B cell (primary cell): ENCODE measurements around the gene ZMYND10. TPM values are rescaled to one million over a fixed set of nuclear protein-coding genes. Genes with fewer than 3 reads are reported as not detected.

Experiments used
- ATAC-seq: fragments of 200-7000 bp; cut with Tn5 transposase; one replicate; pipeline ENCODE4 v1.10.0; 2021; ENCODE audit warnings: low read depth, mild to moderate bottlenecking, moderate number of reproducible peaks, moderate library complexity
- CTCF ChIA-PET: fragments of 350-600 bp; sonication (Branson Sonifier 250); formaldehyde crosslinking; loops from one replicate; lab custom pipeline; 2021; ENCODE audit warnings: antibody characterized with exemption, inconsistent platforms; lab: Charles Lee
- POLR2A ChIA-PET: fragments of 350-600 bp; sonication (Branson Sonifier 250); formaldehyde crosslinking; loops from one replicate; lab custom pipeline; 2021; ENCODE audit warnings: antibody characterized with exemption; lab: Charles Lee
- DNase-seq: peaks from one replicate; pipeline ENCODE4 v3.0.0; 2013
- H2AFZ ChIP-seq: 2 replicates; pipeline ENCODE4 v1.6.1; 2012; ENCODE audit warnings: mild to moderate bottlenecking, low read depth, low read length; ENCODE audit not compliant: insufficient read depth, poor library complexity, severe bottlenecking
- H3K27ac ChIP-seq, 2 donors: 1 replicate in 1 of 2; 2 replicates in 1 of 2; pipeline ENCODE4 v1.5.1; 2012 to 2013; ENCODE audit warnings: low read length in 2 of 2, mild to moderate bottlenecking in 2 of 2, moderate library complexity in 1 of 2
- H3K27me3 ChIP-seq, 4 experiments: fragments of 200-600 bp in 1 of 4; sonication (generic) in 1 of 4; replicated peaks in 1 of 4; 1 replicate in 2 of 4; 2 replicates in 2 of 4; pipeline versions ENCODE4 v1.6.1 to v1.7.0; 2013 to 2016; ENCODE audit warnings: low read length in 3 of 4, mild to moderate bottlenecking in 2 of 4, mixed read lengths in 1 of 4, moderate library complexity in 1 of 4; ENCODE audit not compliant: insufficient read depth in 4 of 4, control insufficient read depth in 3 of 4; ENCODE audit errors: control extremely low read depth in 1 of 4
- H3K36me3 ChIP-seq, 2 experiments: replicated peaks in 1 of 2; 1 replicate in 1 of 2; 2 replicates in 1 of 2; pipeline versions ENCODE4 v1.6.1 to v1.7.1; 2013; ENCODE audit warnings: low read length in 1 of 2; ENCODE audit not compliant: insufficient read depth in 2 of 2, control insufficient read depth in 1 of 2; ENCODE audit errors: control extremely low read depth in 1 of 2, extremely low read depth in 1 of 2
- H3K4me1 ChIP-seq, 2 donors: fragments of 200-600 bp in 1 of 2; sonication (generic) in 1 of 2; 1 replicate in 1 of 2; 2 replicates in 1 of 2; pipeline versions ENCODE4 v1.5.1 to v1.6.1; 2013 to 2017; ENCODE audit warnings: low read length in 2 of 2; ENCODE audit not compliant: control insufficient read depth in 2 of 2, insufficient read depth in 2 of 2
- H3K4me2 ChIP-seq: replicated peaks from 2 replicates; pipeline ENCODE3; 2012; ENCODE audit warnings: mild to moderate bottlenecking, low read depth, low read length; ENCODE audit not compliant: poor library complexity, severe bottlenecking
- H3K4me3 ChIP-seq, 5 experiments: fragments of 200-600 bp in 1 of 5; sonication (generic) in 1 of 5; 1 replicate in 3 of 5; 2 replicates in 2 of 5; pipeline versions ENCODE4 v1.5.1 to v1.7.0; 2011 to 2016; ENCODE audit warnings: low read length in 4 of 5, mild to moderate bottlenecking in 4 of 5, low read depth in 2 of 5, control low read depth in 1 of 5, moderate library complexity in 1 of 5; ENCODE audit not compliant: insufficient read depth in 1 of 5; ENCODE audit errors: control extremely low read depth in 1 of 5, extremely low read depth in 1 of 5
- H3K79me2 ChIP-seq: fragments of 200-600 bp; sonication (generic); one replicate; pipeline ENCODE4 v1.6.0; 2016; ENCODE audit warnings: low read length; ENCODE audit not compliant: control insufficient read depth, insufficient read depth
- H3K9ac ChIP-seq: fragments of 200-600 bp; sonication (generic); 2 replicates; pipeline ENCODE4 v1.6.1; 2017; ENCODE audit warnings: mild to moderate bottlenecking, low read length, moderate library complexity
- H3K9me3 ChIP-seq, 3 donors: one replicate each; pipeline versions ENCODE4 v1.6.1 to v1.7.1; 2013; ENCODE audit warnings: low read length in 2 of 3; ENCODE audit not compliant: control insufficient read depth in 2 of 3, insufficient read depth in 1 of 3; ENCODE audit errors: control extremely low read depth in 1 of 3
- H4K20me1 ChIP-seq: 2 replicates; pipeline ENCODE4 v1.6.0; 2012; ENCODE audit warnings: mild to moderate bottlenecking, low read length; ENCODE audit not compliant: insufficient read depth, control insufficient read depth, poor library complexity, severe bottlenecking
- H3K27ac Mint-ChIP-seq: one replicate; pipeline ENCODE4 v1.8.0; 2021; ENCODE audit warnings: mixed read lengths
- H3K27me3 Mint-ChIP-seq: one replicate; pipeline ENCODE4 v1.8.0; 2021; ENCODE audit warnings: mixed read lengths
- H3K4me1 Mint-ChIP-seq: one replicate; pipeline ENCODE4 v1.8.0; 2021; ENCODE audit warnings: mixed read lengths
- H3K4me3 Mint-ChIP-seq: one replicate; pipeline ENCODE4 v1.8.0; 2021; ENCODE audit warnings: mixed read lengths
- H3K9me3 Mint-ChIP-seq: one replicate; pipeline ENCODE4 v1.8.0; 2022; ENCODE audit warnings: mixed read lengths; ENCODE audit not compliant: insufficient read depth
- EZH2 ChIP-seq: IDR thresholded peaks from 2 replicates; pipeline ENCODE4 v1.6.1; 2012; ENCODE audit warnings: borderline replicate concordance, low read depth, mild to moderate bottlenecking, moderate library complexity, low read length; ENCODE audit not compliant: insufficient read depth, poor library complexity, severe bottlenecking
- WGBS: methylation state at CpG from one replicate; pipeline ENCODE4 v1.1.5; 2013; ENCODE audit warnings: missing lambda C conversion rate; ENCODE audit not compliant: insufficient coverage; 5-methylcytosine and 5-hydroxymethylcytosine counted together
- intact Hi-C: fragments of 100-400 bp; cut with micrococcal nuclease; formaldehyde crosslinking; loops from one replicate; pipeline ENCODE4 v1.10.0; 2022
- polyA plus RNA-seq: library from polyadenylated mRNA; depleted of rRNA; stranded (reverse); fragments of >200 nt; gene quantifications from 2 replicates; pipeline ENCODE4 v1.2.3, GENCODE V29; 2012
- total RNA-seq, 2 donors: library from RNA; stranded (reverse); fragments of 120-200 nt in 1 of 2; gene quantifications; 1 replicate in 1 of 2; 2 replicates in 1 of 2; pipeline versions ENCODE4 v1.2.3 to v1.2.4, GENCODE V29; 2013 to 2022
- TF ChIP-seq, protein P1 (sequence below): fragments of 200-600 bp; IDR thresholded peaks from one replicate; pipeline ENCODE4 v1.8.0; 2022; ENCODE audit warnings: antibody characterized with exemption, mild to moderate bottlenecking

The ZMYND10 gene
- total and polyA plus RNA-seq, 2 donors (not counting 1 experiment from before 2014, with no cell fraction given), result 1.8 to 2.4 TPM

DNA sequence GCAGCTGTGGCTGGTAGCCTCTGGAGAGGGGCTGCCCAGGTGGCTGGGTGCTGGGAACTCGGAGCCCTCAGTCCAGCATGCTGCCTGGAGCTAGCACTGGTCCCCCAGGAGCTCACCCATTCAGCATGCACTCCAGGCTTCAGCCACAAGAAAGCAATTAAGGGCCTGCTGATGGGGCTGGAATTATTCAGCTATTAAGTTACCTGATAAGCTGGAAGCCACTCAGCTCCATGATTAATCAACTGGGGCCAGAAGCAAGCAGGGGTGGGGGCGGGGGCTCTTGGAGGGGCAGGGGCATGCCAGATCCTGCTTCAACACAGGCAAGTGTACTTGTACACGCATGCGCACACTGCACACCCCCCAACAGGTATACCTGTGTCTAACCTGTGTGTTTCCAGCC lies 35.9 kb upstream of the ZMYND10 start:
- Mint-ChIP-seq H3K4me3 (no peak overlapping the region), H3K27me3 (peaks cover 9% of the 10 kb centered on the region), H3K9me3 (no peaks in the 10 kb centered on the region), H3K27ac (no peak overlapping the region), H3K4me1 (no peaks in the 10 kb centered on the region)
- TF ChIP-seq, protein P1, sequence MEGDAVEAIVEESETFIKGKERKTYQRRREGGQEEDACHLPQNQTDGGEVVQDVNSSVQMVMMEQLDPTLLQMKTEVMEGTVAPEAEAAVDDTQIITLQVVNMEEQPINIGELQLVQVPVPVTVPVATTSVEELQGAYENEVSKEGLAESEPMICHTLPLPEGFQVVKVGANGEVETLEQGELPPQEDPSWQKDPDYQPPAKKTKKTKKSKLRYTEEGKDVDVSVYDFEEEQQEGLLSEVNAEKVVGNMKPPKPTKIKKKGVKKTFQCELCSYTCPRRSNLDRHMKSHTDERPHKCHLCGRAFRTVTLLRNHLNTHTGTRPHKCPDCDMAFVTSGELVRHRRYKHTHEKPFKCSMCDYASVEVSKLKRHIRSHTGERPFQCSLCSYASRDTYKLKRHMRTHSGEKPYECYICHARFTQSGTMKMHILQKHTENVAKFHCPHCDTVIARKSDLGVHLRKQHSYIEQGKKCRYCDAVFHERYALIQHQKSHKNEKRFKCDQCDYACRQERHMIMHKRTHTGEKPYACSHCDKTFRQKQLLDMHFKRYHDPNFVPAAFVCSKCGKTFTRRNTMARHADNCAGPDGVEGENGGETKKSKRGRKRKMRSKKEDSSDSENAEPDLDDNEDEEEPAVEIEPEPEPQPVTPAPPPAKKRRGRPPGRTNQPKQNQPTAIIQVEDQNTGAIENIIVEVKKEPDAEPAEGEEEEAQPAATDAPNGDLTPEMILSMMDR, result no peak
- TF ChIP-seq EZH2, result no peak
- Histone ChIP-seq H3K4me3 (no peak overlapping the region), H3K27ac (no peak overlapping the region), H4K20me1 (no peaks in the 10 kb centered on the region), H2AFZ (no peak overlapping the region), H3K4me1 (no peaks in the 10 kb centered on the region), H3K79me2 (no peaks in the 10 kb centered on the region), H3K9me3 (no peaks in the 10 kb centered on the region), H3K4me2 (no peak overlapping the region), H3K27me3 (no peaks in the 10 kb centered on the region), H3K9ac (no peak overlapping the region), H3K36me3 (no peaks in the 10 kb centered on the region)
- DNase-seq (no peak), ATAC-seq (no peak)
- ChIA-PET POLR2A (no interaction called here), CTCF (interaction anchor here (0.9 kb wide), 1 partner anchor 161 kb away, joined by 3 read pairs; no protein-coding TSS in a partner anchor)
- intact Hi-C loops, result no loop called here
- 69% methylated on average over 4 of the region's 4 CpGs for WGBS

DNA sequence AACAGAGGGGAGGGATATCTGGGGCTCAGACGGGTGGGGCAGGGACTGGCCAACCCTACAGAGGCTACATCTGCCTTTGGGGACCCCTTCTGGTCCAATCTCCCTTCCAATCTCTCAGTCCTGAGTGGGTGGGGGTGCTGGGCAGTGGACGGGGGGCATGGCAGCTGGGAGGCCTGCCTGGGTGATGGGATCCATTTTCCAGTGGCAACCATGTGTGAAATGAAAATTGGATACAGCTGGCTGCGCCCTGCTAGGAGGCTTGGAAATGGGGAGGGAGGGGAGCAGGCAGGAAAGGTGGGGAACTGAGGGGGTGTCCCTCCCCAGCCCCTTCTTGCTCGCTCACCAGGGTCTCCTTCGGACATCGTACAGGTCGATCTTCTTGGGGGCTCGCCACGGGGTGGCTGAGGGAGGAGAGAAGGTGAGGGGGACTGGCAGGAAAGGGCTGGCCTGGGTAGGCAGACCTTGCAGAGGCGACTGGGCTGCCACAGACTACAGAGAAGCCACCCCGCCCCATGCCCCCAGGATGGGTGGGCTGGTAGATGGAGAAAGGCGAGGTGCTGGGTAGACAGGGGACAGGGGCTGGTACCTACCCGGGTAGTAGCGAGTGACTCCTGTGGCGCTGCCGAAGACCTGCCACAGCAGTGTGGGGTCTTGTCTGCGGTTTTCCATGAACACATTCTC lies 35.0 kb upstream of the ZMYND10 start:
- no peak overlapping the region for H3K4me3 Mint-ChIP-seq
- peaks cover 9% of the 10 kb centered on the region for H3K27me3 Mint-ChIP-seq
- H3K4me1 Mint-ChIP-seq, result no peaks in the 10 kb centered on the region
- ChIA-PET CTCF (no interaction called here), POLR2A (no interaction called here)
- Histone ChIP-seq H3K27ac (no peak overlapping the region), H3K4me3 (no peak overlapping the region), H3K4me2 (no peak overlapping the region), H2AFZ (no peak overlapping the region), H3K79me2 (no peaks in the 10 kb centered on the region), H3K4me1 (no peaks in the 10 kb centered on the region), H4K20me1 (no peaks in the 10 kb centered on the region), H3K36me3 (no peaks in the 10 kb centered on the region), H3K9me3 (no peaks in the 10 kb centered on the region), H3K9ac (no peak overlapping the region), H3K27me3 (no peaks in the 10 kb centered on the region)
- WGBS, result 93% methylated on average over 16 of the region's 17 CpGs
- TF ChIP-seq, protein P1, result no peak
- no peak for TF ChIP-seq EZH2
- no peaks in the 10 kb centered on the region for H3K9me3 Mint-ChIP-seq
- no peak for DNase-seq
- no peak overlapping the region for H3K27ac Mint-ChIP-seq
- no peak for ATAC-seq
- intact Hi-C loops, result no loop called here
